B cell (primary cell): Measurements from ENCODE around the gene MRPL36. TPM values are rescaled to one million over a fixed set of nuclear protein-coding genes. Genes with fewer than 3 reads are reported as not detected.

Source experiments
- ATAC-seq: fragments of 200-7000 bp; cut with Tn5 transposase; one replicate; pipeline ENCODE4 v1.10.0; 2021; ENCODE audit warnings: low read depth, mild to moderate bottlenecking, moderate number of reproducible peaks, moderate library complexity
- CTCF ChIA-PET: fragments of 350-600 bp; sonication (Branson Sonifier 250); formaldehyde crosslinking; loops from one replicate; lab custom pipeline; 2021; ENCODE audit warnings: antibody characterized with exemption, inconsistent platforms; lab: Charles Lee
- POLR2A ChIA-PET: fragments of 350-600 bp; sonication (Branson Sonifier 250); formaldehyde crosslinking; loops from one replicate; lab custom pipeline; 2021; ENCODE audit warnings: antibody characterized with exemption; lab: Charles Lee
- DNase-seq: peaks from one replicate; pipeline ENCODE4 v3.0.0; 2013
- H2AFZ ChIP-seq: 2 replicates; pipeline ENCODE4 v1.6.1; 2012; ENCODE audit warnings: mild to moderate bottlenecking, low read depth, low read length; ENCODE audit not compliant: insufficient read depth, poor library complexity, severe bottlenecking
- H3K27ac ChIP-seq, 2 donors: 1 replicate in 1 of 2; 2 replicates in 1 of 2; pipeline ENCODE4 v1.5.1; 2012 to 2013; ENCODE audit warnings: low read length in 2 of 2, mild to moderate bottlenecking in 2 of 2, moderate library complexity in 1 of 2
- H3K27me3 ChIP-seq, 4 experiments: fragments of 200-600 bp in 1 of 4; sonication (generic) in 1 of 4; replicated peaks in 1 of 4; 1 replicate in 2 of 4; 2 replicates in 2 of 4; pipeline versions ENCODE4 v1.6.1 to v1.7.0; 2013 to 2016; ENCODE audit warnings: low read length in 3 of 4, mild to moderate bottlenecking in 2 of 4, mixed read lengths in 1 of 4, moderate library complexity in 1 of 4; ENCODE audit not compliant: insufficient read depth in 4 of 4, control insufficient read depth in 3 of 4; ENCODE audit errors: control extremely low read depth in 1 of 4
- H3K36me3 ChIP-seq, 2 experiments: replicated peaks in 1 of 2; 1 replicate in 1 of 2; 2 replicates in 1 of 2; pipeline versions ENCODE4 v1.6.1 to v1.7.1; 2013; ENCODE audit warnings: low read length in 1 of 2; ENCODE audit not compliant: insufficient read depth in 2 of 2, control insufficient read depth in 1 of 2; ENCODE audit errors: control extremely low read depth in 1 of 2, extremely low read depth in 1 of 2
- H3K4me1 ChIP-seq, 2 donors: fragments of 200-600 bp in 1 of 2; sonication (generic) in 1 of 2; 1 replicate in 1 of 2; 2 replicates in 1 of 2; pipeline versions ENCODE4 v1.5.1 to v1.6.1; 2013 to 2017; ENCODE audit warnings: low read length in 2 of 2; ENCODE audit not compliant: control insufficient read depth in 2 of 2, insufficient read depth in 2 of 2
- H3K4me2 ChIP-seq: replicated peaks from 2 replicates; pipeline ENCODE3; 2012; ENCODE audit warnings: mild to moderate bottlenecking, low read depth, low read length; ENCODE audit not compliant: poor library complexity, severe bottlenecking
- H3K4me3 ChIP-seq, 5 experiments: fragments of 200-600 bp in 1 of 5; sonication (generic) in 1 of 5; 1 replicate in 3 of 5; 2 replicates in 2 of 5; pipeline versions ENCODE4 v1.5.1 to v1.7.0; 2011 to 2016; ENCODE audit warnings: low read length in 4 of 5, mild to moderate bottlenecking in 4 of 5, low read depth in 2 of 5, control low read depth in 1 of 5, moderate library complexity in 1 of 5; ENCODE audit not compliant: insufficient read depth in 1 of 5; ENCODE audit errors: control extremely low read depth in 1 of 5, extremely low read depth in 1 of 5
- H3K79me2 ChIP-seq: fragments of 200-600 bp; sonication (generic); one replicate; pipeline ENCODE4 v1.6.0; 2016; ENCODE audit warnings: low read length; ENCODE audit not compliant: control insufficient read depth, insufficient read depth
- H3K9ac ChIP-seq: fragments of 200-600 bp; sonication (generic); 2 replicates; pipeline ENCODE4 v1.6.1; 2017; ENCODE audit warnings: mild to moderate bottlenecking, low read length, moderate library complexity
- H3K9me3 ChIP-seq, 3 donors: one replicate each; pipeline versions ENCODE4 v1.6.1 to v1.7.1; 2013; ENCODE audit warnings: low read length in 2 of 3; ENCODE audit not compliant: control insufficient read depth in 2 of 3, insufficient read depth in 1 of 3; ENCODE audit errors: control extremely low read depth in 1 of 3
- H4K20me1 ChIP-seq: 2 replicates; pipeline ENCODE4 v1.6.0; 2012; ENCODE audit warnings: mild to moderate bottlenecking, low read length; ENCODE audit not compliant: insufficient read depth, control insufficient read depth, poor library complexity, severe bottlenecking
- H3K27ac Mint-ChIP-seq: one replicate; pipeline ENCODE4 v1.8.0; 2021; ENCODE audit warnings: mixed read lengths
- H3K27me3 Mint-ChIP-seq: one replicate; pipeline ENCODE4 v1.8.0; 2021; ENCODE audit warnings: mixed read lengths
- H3K4me1 Mint-ChIP-seq: one replicate; pipeline ENCODE4 v1.8.0; 2021; ENCODE audit warnings: mixed read lengths
- H3K4me3 Mint-ChIP-seq: one replicate; pipeline ENCODE4 v1.8.0; 2021; ENCODE audit warnings: mixed read lengths
- H3K9me3 Mint-ChIP-seq: one replicate; pipeline ENCODE4 v1.8.0; 2022; ENCODE audit warnings: mixed read lengths; ENCODE audit not compliant: insufficient read depth
- EZH2 ChIP-seq: IDR thresholded peaks from 2 replicates; pipeline ENCODE4 v1.6.1; 2012; ENCODE audit warnings: borderline replicate concordance, low read depth, mild to moderate bottlenecking, moderate library complexity, low read length; ENCODE audit not compliant: insufficient read depth, poor library complexity, severe bottlenecking
- WGBS: methylation state at CpG from one replicate; pipeline ENCODE4 v1.1.5; 2013; ENCODE audit warnings: missing lambda C conversion rate; ENCODE audit not compliant: insufficient coverage; 5-methylcytosine and 5-hydroxymethylcytosine counted together
- intact Hi-C: fragments of 100-400 bp; cut with micrococcal nuclease; formaldehyde crosslinking; loops from one replicate; pipeline ENCODE4 v1.10.0; 2022
- polyA plus RNA-seq: library from polyadenylated mRNA; depleted of rRNA; stranded (reverse); fragments of >200 nt; gene quantifications from 2 replicates; pipeline ENCODE4 v1.2.3, GENCODE V29; 2012
- total RNA-seq, 2 donors: library from RNA; stranded (reverse); fragments of 120-200 nt in 1 of 2; gene quantifications; 1 replicate in 1 of 2; 2 replicates in 1 of 2; pipeline versions ENCODE4 v1.2.3 to v1.2.4, GENCODE V29; 2013 to 2022
- TF ChIP-seq, protein P1 (sequence below): fragments of 200-600 bp; IDR thresholded peaks from one replicate; pipeline ENCODE4 v1.8.0; 2022; ENCODE audit warnings: antibody characterized with exemption, mild to moderate bottlenecking

The MRPL36 gene
- total and polyA plus RNA-seq, 2 donors (not counting 1 experiment from before 2014, with no cell fraction given), result 12.5 to 25.0 TPM

DNA sequence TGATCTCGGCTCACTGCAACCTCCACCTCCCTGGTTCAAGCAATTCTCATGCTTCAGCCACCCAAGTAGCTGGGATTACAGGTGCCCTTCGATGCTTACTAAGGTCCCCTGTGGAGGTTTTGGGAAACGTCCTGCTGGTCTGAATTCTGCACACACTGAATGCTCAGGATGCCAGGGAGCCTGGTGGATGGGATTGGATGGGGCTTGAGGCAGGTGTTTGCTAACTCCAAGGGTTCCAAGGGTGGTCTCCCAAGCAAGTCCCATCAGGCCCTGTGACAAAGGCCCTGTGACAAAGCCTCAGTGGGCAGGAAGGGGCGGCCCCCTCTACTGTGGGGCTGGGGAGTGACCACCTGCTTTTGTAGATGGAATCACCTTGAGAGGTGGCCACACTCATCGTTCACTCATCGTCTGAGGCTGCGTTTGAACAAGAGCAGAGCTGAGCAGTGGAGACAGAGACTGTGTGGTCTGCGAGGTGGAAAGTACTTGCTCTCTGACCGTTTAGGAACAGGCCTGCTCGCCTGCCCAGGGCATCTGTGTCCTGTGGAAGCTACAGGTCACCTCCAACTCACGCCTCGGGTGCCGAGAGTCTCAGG, 40.2 kb downstream of the MRPL36 start:
- WGBS, result 82% methylated on average over 10 of the region's 13 CpGs
- H3K4me1 ChIP-seq, result no peaks in the 10 kb centered on the region
- Mint-ChIP-seq H3K4me3 (no peak overlapping the region), H3K27ac (no peak overlapping the region), H3K4me1 (no peaks in the 10 kb centered on the region), H3K9me3 (peaks cover 8% of the 10 kb centered on the region), H3K27me3 (peaks cover 20% of the 10 kb centered on the region)
- H3K36me3 ChIP-seq, result no peaks in the 10 kb centered on the region
- peaks cover 0 to 16% (median 0%) of the 10 kb centered on the region in 3 donors for H3K9me3 ChIP-seq
- no peak for DNase-seq
- ChIA-PET CTCF (no interaction called here), POLR2A (no interaction called here)
- no peak overlapping the region for H3K9ac ChIP-seq
- no peaks in the 10 kb centered on the region for H3K79me2 ChIP-seq
- H3K27me3 ChIP-seq, result peaks cover 0 to 7% (median 0%) of the 10 kb centered on the region in 4 experiments
- no peak overlapping the region for H2AFZ ChIP-seq
- ATAC-seq, result no peak
- H3K4me3 ChIP-seq, result no peak overlapping the region
- TF ChIP-seq EZH2, result no peak
- no peak overlapping the region for H3K27ac ChIP-seq
- no peak overlapping the region for H3K4me2 ChIP-seq
- no peaks in the 10 kb centered on the region for H4K20me1 ChIP-seq
- intact Hi-C loops, result no loop called here

DNA sequence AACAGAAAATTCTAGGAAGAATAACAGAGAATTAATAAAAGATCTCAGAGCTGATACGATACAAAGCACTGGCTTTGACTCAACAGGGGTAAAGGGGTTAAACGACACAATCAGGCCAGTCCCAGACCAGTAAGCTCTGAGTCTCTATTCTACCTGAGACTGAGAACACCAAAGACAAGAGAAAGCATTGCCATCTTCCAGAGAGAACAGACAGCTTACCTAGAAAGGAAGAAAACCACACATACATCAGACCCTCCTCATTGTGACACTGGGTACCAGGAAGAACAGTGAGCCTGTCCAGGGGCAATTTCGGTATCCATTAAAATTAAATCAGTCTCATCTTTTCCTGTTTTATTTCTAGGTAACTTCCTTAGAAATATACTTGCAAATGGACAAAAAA, 41.1 kb downstream of the MRPL36 start:
- CTCF ChIA-PET, result no interaction called here

More for the DNA sequence above, 41.1 kb downstream of the MRPL36 start:
- TF ChIP-seq, protein P1, sequence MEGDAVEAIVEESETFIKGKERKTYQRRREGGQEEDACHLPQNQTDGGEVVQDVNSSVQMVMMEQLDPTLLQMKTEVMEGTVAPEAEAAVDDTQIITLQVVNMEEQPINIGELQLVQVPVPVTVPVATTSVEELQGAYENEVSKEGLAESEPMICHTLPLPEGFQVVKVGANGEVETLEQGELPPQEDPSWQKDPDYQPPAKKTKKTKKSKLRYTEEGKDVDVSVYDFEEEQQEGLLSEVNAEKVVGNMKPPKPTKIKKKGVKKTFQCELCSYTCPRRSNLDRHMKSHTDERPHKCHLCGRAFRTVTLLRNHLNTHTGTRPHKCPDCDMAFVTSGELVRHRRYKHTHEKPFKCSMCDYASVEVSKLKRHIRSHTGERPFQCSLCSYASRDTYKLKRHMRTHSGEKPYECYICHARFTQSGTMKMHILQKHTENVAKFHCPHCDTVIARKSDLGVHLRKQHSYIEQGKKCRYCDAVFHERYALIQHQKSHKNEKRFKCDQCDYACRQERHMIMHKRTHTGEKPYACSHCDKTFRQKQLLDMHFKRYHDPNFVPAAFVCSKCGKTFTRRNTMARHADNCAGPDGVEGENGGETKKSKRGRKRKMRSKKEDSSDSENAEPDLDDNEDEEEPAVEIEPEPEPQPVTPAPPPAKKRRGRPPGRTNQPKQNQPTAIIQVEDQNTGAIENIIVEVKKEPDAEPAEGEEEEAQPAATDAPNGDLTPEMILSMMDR, result no peak
- TF ChIP-seq EZH2, result no peak
- no peaks in the 10 kb centered on the region for H3K4me1 ChIP-seq
- POLR2A ChIA-PET, result no interaction called here
- H3K27me3 ChIP-seq, result peaks cover 0 to 7% (median 0%) of the 10 kb centered on the region in 4 experiments
- no peak overlapping the region for H2AFZ ChIP-seq
- 94% methylated on average over 2 of the region's 3 CpGs for WGBS
- H3K79me2 ChIP-seq, result no peaks in the 10 kb centered on the region
- H3K36me3 ChIP-seq, result no peaks in the 10 kb centered on the region
- no peaks in the 10 kb centered on the region for H3K4me1 Mint-ChIP-seq
- H3K4me3 ChIP-seq, result no peak overlapping the region
- no peaks in the 10 kb centered on the region for H4K20me1 ChIP-seq
- H3K9ac ChIP-seq, result no peak overlapping the region
- no peak for DNase-seq
- no peak overlapping the region for H3K27ac ChIP-seq
- no peak overlapping the region for H3K4me2 ChIP-seq
- intact Hi-C loops, result no loop called here
- peaks cover 14% of the 10 kb centered on the region for H3K27me3 Mint-ChIP-seq
- peaks cover 8% of the 10 kb centered on the region for H3K9me3 Mint-ChIP-seq
- H3K27ac Mint-ChIP-seq, result no peak overlapping the region
- no peak overlapping the region for H3K4me3 Mint-ChIP-seq
- peaks cover 0 to 12% (median 0%) of the 10 kb centered on the region in 3 donors for H3K9me3 ChIP-seq
- no peak for ATAC-seq
